H1 (cell line): ENCODE data around the gene OPHN1. TPM values are rescaled to one million over a fixed set of nuclear protein-coding genes. Genes with fewer than 3 reads are reported as not detected.

ENCODE experiments used
- BCL11A ChIP-seq, 2 experiments: IDR thresholded peaks; one replicate each; pipeline ENCODE4 v1.6.1; 2011; ENCODE audit warnings: low read depth in 2 of 2, low read length in 2 of 2, mild to moderate bottlenecking in 2 of 2
- CHD7 ChIP-seq: fragments of 300-600 bp; sonication (generic); IDR thresholded peaks from 2 replicates; pipeline ENCODE4 v1.7.1; 2012; ENCODE audit warnings: low read length, moderate library complexity, mild to moderate bottlenecking, inconsistent platforms; ENCODE audit not compliant: insufficient replicate concordance
- POU5F1 ChIP-seq: IDR thresholded peaks from 2 replicates; pipeline ENCODE4 v1.6.1; 2011; ENCODE audit warnings: low read depth, mild to moderate bottlenecking, low read length, moderate library complexity
- SAP30 ChIP-seq: fragments of 300-600 bp; sonication (generic); IDR thresholded peaks from 2 replicates; pipeline ENCODE4 v1.7.1; 2012; ENCODE audit warnings: low read length, moderate library complexity, mild to moderate bottlenecking, inconsistent platforms; ENCODE audit not compliant: insufficient read depth, insufficient replicate concordance
- polyA plus RNA-seq, 7 experiments: library from polyadenylated mRNA; depleted of rRNA in 3 of 7; stranded (reverse) in 5 of 7; unstranded in 2 of 7; fragments of >200 nt in 5 of 7; fragments of 200-250 nt in 2 of 7; gene quantifications; 1 replicate in 5 of 7; 2 replicates in 1 of 7; 4 replicates in 1 of 7; pipeline versions ENCODE4 v1.2.1 to v1.2.3, GENCODE V29; 2011 to 2013; ENCODE audit warnings: missing spikeins in 2 of 7, mixed read lengths in 2 of 7
- total RNA-seq: library from RNA; stranded (reverse); fragmentation: NEBNext Ultra II Directional; extraction: Animal tissue kit (Norgen Biotek cat#: 25700); gene quantifications from 2 replicates; pipeline ENCODE4 v1.2.1, GENCODE V29; 2021

Gene OPHN1
- total and polyA plus RNA-seq, 2 of the 8 experiments (the other 6 are each of a cell fraction or from before 2014, with no cell fraction given): 1.2 to 3.5 TPM

- TF ChIP-seq CHD7 (no peak), SAP30 (no peak), BCL11A (IDR thresholded peaks at IDR 0.05; ENCODE audit: low read depth in 2 of 2, low read length in 2 of 2) (no peak), POU5F1 (no peak)
- TF ChIP-seq, all 59 proteins: peak for 0
Measured at GRCh38 chrX:68199062-68199848, 234.0 kb downstream of the OPHN1 start (continued).
